ENCODE data around the gene COX6B2.

COX6B2 gene

DNA sequence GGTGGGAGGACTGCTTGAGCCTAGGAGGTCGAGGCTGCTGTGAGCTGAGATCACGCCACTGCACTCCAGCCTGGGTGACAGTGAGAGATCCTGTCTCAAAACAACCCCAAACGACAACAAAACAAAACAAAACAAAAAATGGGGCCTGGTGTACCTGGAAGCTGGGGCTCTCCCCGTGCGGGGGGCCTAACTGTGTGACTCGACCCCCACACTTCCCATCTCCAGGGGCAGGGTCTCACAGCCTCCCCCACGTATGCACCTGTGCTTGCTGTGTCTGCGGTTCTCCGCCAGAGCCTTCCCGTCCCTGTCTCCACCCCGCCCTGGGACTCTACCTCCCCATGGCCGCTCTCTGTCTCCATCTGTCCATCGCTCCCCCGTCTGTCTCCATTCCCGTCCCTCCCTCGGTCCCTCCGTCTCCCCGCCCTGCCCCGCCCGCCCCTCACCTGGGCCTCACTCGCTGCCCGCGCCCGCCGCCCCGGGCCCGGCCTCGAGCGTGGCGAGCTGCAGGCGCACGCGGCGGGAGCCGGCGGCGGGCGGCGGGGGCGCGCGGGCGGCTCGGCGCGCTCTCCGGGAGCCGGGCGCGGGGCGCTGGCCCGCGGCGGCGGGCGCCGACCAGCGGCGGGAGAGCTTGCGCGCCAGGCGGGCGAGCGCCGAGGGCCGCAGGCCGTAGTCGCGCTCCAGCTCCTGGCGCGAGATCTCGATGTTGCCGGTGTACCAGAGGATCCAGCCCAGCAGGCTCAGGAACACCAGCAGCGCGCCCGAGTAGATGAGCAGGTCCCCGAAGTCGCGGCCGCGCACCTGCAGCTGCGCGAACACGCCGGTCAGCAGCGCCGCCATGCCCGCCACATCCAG, 29.0 kb upstream of the COX6B2 start:
- H3K9ac ChIP-seq = peak overlapping the region; percentile 99
- peak overlapping the region; percentile 99 for H3K4me2 ChIP-seq
- H3K27ac ChIP-seq = peak overlapping the region; percentile 96
- H3K9me3 ChIP-seq = no peaks in the 10 kb centered on the region
- TF ChIP-seq Cebpa-rat (IDR thresholded peaks at IDR 0.05) = no peak
- no peaks in the 10 kb centered on the region for H3K27me3 ChIP-seq
- peaks cover 48% of the 10 kb centered on the region for H3K4me1 ChIP-seq
- peaks cover 27% of the 10 kb centered on the region for H4K20me1 ChIP-seq
- peaks cover 22% of the 10 kb centered on the region for H3K36me3 ChIP-seq
- H3K4me3 ChIP-seq = peak overlapping the region; percentile 92

DNA sequence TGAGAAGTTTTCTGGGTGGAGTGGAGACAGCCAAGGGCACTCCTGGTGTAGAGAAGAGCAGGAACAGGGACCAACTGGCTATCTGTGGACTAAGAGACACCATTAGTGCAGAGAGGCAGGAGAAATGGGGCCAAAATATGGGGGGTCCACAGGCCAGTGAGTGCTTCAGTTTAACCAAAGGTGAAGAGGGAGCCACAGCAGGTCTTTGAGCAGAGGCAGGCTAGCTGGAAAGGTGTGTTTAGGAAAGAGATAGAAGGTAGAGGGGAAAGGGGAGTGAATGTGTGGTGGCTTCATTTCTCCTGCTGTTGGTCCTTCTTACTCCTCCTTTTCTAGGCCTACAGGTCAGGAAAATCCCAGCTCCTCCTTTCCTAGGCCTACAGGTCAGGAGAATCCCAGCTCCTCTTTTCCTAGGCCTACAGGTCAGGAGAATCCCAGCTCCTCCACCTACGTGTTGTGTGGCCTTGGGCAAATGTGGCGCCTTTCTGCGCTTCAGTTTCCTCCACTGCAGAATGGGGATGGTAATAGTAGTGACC, 28.1 kb upstream of the COX6B2 start:
- Histone ChIP-seq H3K4me3 (peak overlapping the region; percentile 92), H3K27me3 (peaks cover 4% of the 10 kb centered on the region), H3K27ac (peak overlapping the region; percentile 96), H3K9me3 (no peaks in the 10 kb centered on the region), H3K4me1 (peaks cover 39% of the 10 kb centered on the region), H3K9ac (peak overlapping the region; percentile 99), H3K36me3 (peaks cover 13% of the 10 kb centered on the region), H4K20me1 (peaks cover 18% of the 10 kb centered on the region), H3K4me2 (peak overlapping the region; percentile 99)
- no peak for TF ChIP-seq Cebpa-rat (IDR thresholded peaks at IDR 0.05)

DNA sequence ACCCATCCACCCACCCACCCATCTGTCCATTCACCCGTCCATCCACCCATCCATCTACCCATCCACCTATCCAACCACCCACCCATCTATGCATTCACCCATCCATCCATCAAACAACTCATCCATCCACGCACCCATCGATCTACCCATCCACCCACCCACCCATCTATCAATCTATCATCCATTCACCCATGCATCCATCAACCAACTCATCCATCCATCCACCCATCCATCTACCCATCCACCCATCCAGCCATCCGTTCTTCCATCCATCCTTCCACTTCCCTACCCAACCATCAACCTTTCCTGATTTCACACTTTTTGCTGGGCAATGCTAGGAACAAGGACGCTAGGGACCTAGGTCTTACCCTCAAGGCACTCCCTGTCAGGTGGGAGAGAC, 27.5 kb upstream of the COX6B2 start:
- H3K27ac ChIP-seq = no peak overlapping the region
- H3K4me3 ChIP-seq = no peak overlapping the region
- peaks cover 7% of the 10 kb centered on the region for H3K27me3 ChIP-seq
- H3K9me3 ChIP-seq = no peaks in the 10 kb centered on the region
- no peak overlapping the region for H3K9ac ChIP-seq
- peaks cover 7% of the 10 kb centered on the region for H3K36me3 ChIP-seq
- no peak for TF ChIP-seq Cebpa-rat (IDR thresholded peaks at IDR 0.05)
- peaks cover 12% of the 10 kb centered on the region for H4K20me1 ChIP-seq
- H3K4me1 ChIP-seq = peaks cover 33% of the 10 kb centered on the region
- peak overlapping the region; percentile 99 for H3K4me2 ChIP-seq

DNA sequence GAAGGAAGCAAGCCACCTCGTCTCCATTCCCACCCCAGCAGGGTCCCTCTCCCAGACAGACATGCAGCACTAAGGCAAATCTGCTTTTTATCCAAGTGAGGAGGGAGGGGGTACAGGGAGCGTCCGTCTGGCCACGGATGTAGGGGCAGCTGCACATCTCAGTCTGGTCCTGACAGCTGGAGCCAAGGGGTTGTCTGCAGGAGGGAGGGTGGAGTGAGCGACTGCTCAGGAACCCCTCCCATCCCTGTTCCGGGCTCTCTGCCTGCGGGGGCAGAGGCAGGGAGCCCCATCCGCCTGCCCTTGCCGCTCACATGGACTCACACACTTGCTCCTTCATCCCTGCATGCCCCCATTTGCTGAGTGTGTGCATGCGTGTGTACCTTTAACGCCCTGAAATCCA, 24.7 kb upstream of the COX6B2 start:
- no peak for TF ChIP-seq Cebpa-rat (IDR thresholded peaks at IDR 0.05)
- H3K36me3 ChIP-seq = no peaks in the 10 kb centered on the region
- no peaks in the 10 kb centered on the region for H4K20me1 ChIP-seq
- no peak overlapping the region for H3K4me3 ChIP-seq
- peaks cover 22% of the 10 kb centered on the region for H3K4me1 ChIP-seq
- H3K9ac ChIP-seq = no peak overlapping the region
- H3K27ac ChIP-seq = no peak overlapping the region
- H3K4me2 ChIP-seq = no peak overlapping the region
- H3K9me3 ChIP-seq = no peaks in the 10 kb centered on the region
- H3K27me3 ChIP-seq = peaks cover 25% of the 10 kb centered on the region

DNA sequence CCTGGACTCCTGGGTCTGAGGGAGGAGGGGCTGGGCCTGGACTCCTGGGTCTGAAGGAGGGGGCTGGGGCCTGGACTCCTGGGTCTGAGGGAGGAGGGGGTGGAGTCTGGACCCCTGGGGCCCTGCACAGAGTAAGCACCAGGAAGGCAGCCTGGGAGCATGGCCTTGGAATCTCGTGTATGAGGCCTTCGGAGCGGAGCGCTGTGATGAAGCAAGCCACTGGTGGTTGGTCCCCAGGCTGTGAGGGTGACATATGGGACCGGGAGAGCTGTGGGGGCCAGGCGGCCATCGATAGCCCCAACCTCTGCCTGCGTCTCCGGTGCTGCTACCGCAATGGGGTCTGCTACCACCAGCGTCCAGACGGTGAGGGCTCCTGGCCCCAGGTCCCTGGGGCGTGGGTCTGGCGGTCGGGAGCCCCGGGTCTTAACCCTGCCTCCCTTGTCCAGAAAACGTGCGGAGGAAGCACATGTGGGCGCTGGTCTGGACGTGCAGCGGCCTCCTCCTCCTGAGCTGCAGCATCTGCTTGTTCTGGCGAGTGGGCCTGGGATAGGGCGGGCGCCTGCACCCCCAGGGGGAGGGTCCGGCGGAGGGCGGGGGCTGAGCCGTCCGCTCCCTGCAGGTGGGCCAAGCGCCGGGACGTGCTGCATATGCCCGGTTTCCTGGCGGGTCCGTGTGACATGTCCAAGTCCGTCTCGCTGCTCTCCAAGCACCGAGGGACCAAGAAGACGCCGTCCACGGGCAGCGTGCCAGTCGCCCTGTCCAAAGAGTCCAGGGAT, 23.0 kb upstream of the COX6B2 start:
- H3K27me3 ChIP-seq = peaks cover 39% of the 10 kb centered on the region
- no peak for TF ChIP-seq Cebpa-rat (IDR thresholded peaks at IDR 0.05)
- H3K4me2 ChIP-seq = no peak overlapping the region
- no peak overlapping the region for H3K9ac ChIP-seq
- H3K4me1 ChIP-seq = peaks cover 16% of the 10 kb centered on the region
- H4K20me1 ChIP-seq = peaks cover 4% of the 10 kb centered on the region; the same call in 1 of the 2 replicates
- H3K9me3 ChIP-seq = no peaks in the 10 kb centered on the region
- no peaks in the 10 kb centered on the region for H3K36me3 ChIP-seq
- H3K27ac ChIP-seq = no peak overlapping the region
- no peak overlapping the region for H3K4me3 ChIP-seq

DNA sequence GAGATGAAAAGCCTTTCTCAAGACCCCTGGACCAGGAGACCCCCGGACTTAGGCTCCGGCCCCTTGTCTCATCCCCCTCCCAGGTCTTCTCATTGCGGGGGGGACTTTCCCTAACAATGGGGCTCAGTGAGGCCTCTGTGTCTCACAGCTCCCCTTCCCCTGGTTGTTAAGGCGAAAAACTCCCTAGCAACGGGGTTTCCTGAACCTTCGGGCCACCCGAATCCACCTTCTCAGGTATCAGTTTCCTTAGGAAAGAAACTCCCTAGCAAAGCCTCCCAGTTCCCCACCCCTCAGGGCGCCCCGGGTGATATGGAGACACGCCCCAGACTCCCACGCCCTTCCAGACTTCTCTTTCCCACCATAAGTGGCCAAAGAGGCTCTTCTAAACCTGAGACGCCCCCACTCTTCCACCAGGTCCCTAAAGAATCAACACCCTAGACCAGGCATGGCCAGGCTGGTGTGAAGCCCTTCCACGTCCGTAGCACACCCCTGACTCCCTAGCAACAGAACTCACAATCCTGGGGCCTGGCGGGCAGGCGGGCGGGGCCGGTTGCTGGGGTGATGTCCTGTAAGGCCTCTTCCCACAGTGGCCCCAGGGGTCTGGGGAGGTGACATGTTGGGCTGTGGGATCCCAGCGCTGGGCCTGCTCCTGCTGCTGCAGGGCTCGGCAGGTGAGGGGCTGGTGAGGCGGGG, 21.9 kb upstream of the COX6B2 start, which contains the start of gene TMEM190:
TSS of gene TMEM190 (plus strand) at position 586 of the 693 bp plus-strand sequence. CDS start at position 614, 28 bp downstream.
- Histone ChIP-seq H4K20me1 (peaks cover 9% of the 10 kb centered on the region; the same call in 1 of the 2 replicates), H3K27me3 (peaks cover 50% of the 10 kb centered on the region), H3K4me3 (no peak within 1 kb of the TSS), H3K9ac (no peak within 1 kb of the TSS), H3K4me1 (peaks cover 9% of the 10 kb centered on the region), H3K9me3 (no peaks in the 10 kb centered on the region), H3K4me2 (no peak within 1 kb of the TSS), H3K27ac (no peak within 1 kb of the TSS), H3K36me3 (no peaks in the 10 kb centered on the region)
- no peak for TF ChIP-seq Cebpa-rat (IDR thresholded peaks at IDR 0.05)

DNA sequence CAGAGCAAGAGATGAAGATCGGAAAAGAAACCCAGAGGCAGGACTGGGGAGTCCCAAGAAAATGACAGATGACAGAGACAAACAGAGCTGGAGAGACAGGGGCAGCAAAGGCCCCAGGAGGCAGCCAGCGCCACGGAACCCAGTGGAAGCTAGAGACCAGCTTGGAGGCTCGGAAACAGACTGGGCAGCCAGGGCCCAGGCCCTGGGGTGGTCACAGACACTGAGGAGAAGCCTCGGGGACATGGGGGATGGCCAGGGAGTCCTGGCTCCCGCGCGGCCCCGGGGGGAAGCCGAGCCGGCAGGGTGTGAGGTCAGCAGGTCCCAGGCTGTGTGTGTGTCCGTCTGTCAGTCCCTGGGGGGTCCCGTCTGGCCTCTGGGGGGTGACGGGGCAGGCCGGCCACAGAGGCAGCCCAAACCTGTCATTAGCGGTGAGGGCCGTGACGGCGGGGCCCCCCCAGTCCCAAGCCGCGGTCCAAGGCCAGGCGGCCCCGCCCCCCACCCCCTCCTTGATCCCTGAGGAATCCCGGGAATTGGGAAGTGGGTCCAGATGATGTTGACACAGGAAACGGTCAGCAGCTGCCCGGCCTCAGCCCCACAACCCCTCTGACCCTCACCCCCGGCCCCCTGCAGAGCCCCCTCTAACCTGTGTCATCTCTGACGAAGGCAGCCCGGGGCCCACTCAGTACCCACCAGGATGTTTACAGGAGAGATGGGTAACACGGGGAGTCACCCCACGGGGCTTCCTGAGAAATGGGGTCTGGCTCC, 19.7 kb upstream of the COX6B2 start:
- H3K9ac ChIP-seq = no peak overlapping the region
- no peak overlapping the region for H3K27ac ChIP-seq
- no peaks in the 10 kb centered on the region for H3K9me3 ChIP-seq
- no peaks in the 10 kb centered on the region for H3K36me3 ChIP-seq
- H3K4me3 ChIP-seq = no peak overlapping the region
- peaks cover 24% of the 10 kb centered on the region for H4K20me1 ChIP-seq
- peaks cover 16% of the 10 kb centered on the region for H3K4me1 ChIP-seq
- no peak for TF ChIP-seq Cebpa-rat (IDR thresholded peaks at IDR 0.05)
- H3K27me3 ChIP-seq = peaks cover 72% of the 10 kb centered on the region
- H3K4me2 ChIP-seq = no peak overlapping the region

DNA sequence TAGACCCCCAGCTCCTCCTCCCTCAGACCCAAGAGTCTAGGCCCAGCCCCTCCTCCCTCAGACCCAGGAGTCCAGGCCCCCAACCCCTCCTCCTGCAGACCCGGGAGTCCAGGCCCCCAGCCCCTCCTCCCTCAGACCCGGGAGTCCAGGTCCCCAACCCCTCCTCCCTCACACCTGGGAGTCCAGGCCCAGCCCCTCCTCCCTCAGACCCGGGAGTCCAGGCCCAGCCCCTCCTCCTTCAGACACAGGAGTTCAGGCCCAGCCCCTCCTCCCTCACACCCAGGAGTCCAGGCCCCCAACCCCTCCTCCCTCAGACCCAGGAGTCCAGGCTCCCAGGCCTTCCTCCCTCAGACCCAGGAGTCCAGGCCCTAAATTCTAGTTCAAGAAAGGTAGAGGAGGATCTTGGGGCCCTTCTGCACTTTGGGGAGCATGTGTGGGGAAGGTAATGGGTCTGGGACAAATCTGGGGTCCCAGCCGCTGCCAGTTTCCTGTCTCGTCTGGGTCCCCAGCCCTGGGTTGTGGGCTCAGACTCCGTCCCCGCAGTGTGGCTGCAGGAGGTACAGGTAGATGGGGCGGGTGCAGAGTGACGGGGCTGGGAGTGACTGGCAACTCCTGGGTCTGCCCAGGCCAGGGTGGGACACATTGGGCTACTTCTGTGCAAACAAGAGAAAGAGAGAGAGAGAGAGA, 18.9 kb upstream of the COX6B2 start:
- H3K4me2 ChIP-seq = no peak overlapping the region
- no peak overlapping the region for H3K27ac ChIP-seq
- H3K9me3 ChIP-seq = no peaks in the 10 kb centered on the region
- H3K27me3 ChIP-seq = peaks cover 79% of the 10 kb centered on the region
- peaks cover 31% of the 10 kb centered on the region for H4K20me1 ChIP-seq
- H3K4me1 ChIP-seq = peaks cover 20% of the 10 kb centered on the region
- no peak for TF ChIP-seq Cebpa-rat (IDR thresholded peaks at IDR 0.05)
- no peak overlapping the region for H3K4me3 ChIP-seq
- no peaks in the 10 kb centered on the region for H3K36me3 ChIP-seq
- H3K9ac ChIP-seq = no peak overlapping the region
